Stimulated activated CD4-positive, alpha-beta T cell treated with anti-CD3 and anti-CD28 coated beads, TNF-alpha, amount 100 ng/mL, for 48 hours (primary cell): ENCODE measurements around the gene PRKG1.

Experiments
- DNase-seq, 3 donors: peaks; one replicate each; pipeline ENCODE4 v3.0.0-alpha.2; 2020; ENCODE audit warnings: low read depth in 3 of 3

The PRKG1 gene

GRCh38 chr10:52050429-52051047 lies 976.3 kb downstream of the PRKG1 start:
- DNase-seq, result no peak

- DNase-seq, result no peak
These were observed 979.2 kb downstream of the PRKG1 start for GRCh38 chr10:52053497-52053896.

GRCh38 chr10:52056291-52056690 lies 982.0 kb downstream of the PRKG1 start:
- DNase-seq, result no peak

DNA sequence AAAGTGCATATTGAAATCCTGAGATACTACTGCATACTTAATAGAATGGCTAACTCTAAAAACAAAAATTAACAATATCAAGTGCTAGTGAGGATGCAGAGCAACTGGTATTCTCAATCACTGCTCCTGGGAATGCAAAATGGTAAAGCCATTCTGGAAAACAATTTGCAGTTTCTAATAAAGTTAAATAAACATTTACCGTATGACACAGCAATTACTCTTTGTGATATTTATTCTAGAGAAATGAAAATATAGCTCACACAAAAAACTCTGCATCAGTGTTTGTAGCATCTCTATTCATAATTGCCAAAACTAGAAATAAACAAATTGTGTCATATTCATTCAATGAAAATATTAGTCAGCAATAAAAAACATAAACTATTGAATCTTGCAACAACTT lies 984.8 kb downstream of the PRKG1 start:
- no peak for DNase-seq

- no peak for DNase-seq
These were observed 988.9 kb downstream of the PRKG1 start for GRCh38 chr10:52063159-52063558.

GRCh38 chr10:52064084-52064845 lies 990.0 kb downstream of the PRKG1 start:
- no peak for DNase-seq

GRCh38 chr10:52066383-52066782 lies 992.1 kb downstream of the PRKG1 start:
- no peak for DNase-seq

GRCh38 chr10:52068485-52068884 lies 994.2 kb downstream of the PRKG1 start:
- no peak for DNase-seq

GRCh38 chr10:52071814-52072213 lies 997.5 kb downstream of the PRKG1 start:
- no peak for DNase-seq

GRCh38 chr10:52074505-52075026 lies 1000.3 kb downstream of the PRKG1 start:
- DNase-seq, result no peak

DNA sequence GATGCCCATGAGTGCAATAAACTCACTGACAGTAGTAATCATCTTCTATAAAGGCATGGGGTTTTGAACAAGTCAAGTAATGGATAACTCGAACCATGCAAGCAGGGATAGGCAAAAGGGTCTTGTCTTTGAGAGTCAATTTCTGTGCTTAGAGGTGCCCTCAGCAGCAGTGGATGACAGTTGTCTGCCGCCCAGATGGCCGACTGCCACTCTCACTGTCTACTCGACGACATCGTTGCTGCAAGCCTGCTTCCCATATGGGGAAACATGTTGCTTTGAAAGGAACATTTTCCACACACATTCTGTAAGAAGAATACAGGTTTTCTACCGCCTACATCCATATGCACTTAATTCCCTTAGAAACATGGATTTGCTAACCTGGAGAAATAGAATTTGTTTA lies 1003.5 kb downstream of the PRKG1 start:
- no peak for DNase-seq

- DNase-seq, result no peak
These were observed 1004.2 kb downstream of the PRKG1 start for GRCh38 chr10:52078397-52078937.

DNA sequence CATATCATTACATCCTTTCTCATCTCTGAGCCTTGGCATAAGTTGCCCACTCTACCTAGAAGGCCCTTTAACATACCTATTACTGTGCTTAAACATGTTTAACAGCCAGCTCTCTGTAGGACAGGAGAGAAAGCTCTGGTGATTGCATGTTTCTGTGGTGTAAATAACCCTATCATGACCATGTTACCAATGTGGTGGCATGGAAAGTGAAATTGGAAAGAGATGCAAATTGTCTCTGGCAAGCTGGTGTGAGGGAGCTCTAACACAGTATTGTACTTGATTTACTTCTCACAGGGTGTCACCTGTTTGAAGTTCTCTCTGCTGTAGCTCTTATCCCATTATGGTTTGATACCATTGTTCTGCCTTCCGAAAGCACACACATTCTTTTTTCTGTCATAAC lies 1008.0 kb downstream of the PRKG1 start:
- DNase-seq, result no peak

- DNase-seq, result no peak
These were observed 1009.1 kb downstream of the PRKG1 start for GRCh38 chr10:52083422-52083821.

- no peak for DNase-seq
These were observed 1018.1 kb downstream of the PRKG1 start for GRCh38 chr10:52092390-52092789.

GRCh38 chr10:52098130-52098529 lies 1023.8 kb downstream of the PRKG1 start:
- no peak for DNase-seq

DNA sequence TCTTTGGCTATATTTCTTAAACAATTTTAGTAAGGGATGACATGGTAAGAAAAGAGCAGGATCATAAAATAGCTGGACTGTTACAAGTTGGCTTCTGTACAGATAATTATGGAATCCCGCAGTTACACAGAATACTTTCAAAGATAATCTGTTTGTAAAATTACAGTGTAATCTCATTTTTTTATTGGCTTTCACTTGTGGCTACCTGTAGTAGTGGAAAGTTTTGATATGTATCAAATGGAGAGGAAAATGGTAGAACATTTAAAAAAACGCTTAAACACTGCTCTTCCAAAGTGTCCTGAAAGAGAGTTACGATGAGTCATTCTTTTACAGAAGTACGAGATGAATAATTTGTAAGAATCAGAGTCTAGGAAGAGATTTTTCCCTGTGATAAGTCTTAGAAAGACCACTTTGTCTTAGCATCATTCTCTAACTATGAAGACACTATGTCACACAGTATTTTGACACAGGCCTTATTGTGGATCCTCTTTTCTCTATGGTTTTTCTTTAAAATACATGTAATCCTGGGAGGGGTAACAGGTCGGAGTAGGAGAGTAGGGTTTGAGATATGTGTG lies 1024.8 kb downstream of the PRKG1 start:
- no peak for DNase-seq

DNA sequence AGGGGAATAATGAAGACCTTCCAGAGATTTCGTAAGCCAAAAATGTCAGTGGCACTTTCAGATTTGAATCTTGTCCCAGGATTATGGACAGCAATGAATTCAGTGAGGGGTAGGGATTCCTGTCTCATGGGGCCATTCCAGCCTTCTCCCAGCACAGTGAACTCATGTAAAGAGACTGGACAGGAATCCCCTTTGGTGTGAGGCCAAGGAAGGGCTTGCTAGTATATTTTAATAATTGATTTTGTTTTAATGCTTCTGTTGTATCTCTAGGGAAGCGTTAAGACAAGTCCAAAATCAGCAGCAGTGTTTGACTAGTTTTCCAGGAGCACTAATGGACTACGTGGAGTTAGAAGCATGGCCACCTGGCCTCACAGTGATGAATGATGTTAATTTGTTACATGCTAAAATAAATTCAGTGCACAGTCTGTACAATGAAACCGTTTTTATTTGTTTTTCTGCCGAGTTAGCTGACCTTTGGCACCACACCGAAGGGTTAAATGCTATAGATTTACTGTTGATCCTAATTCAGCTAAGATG lies 1025.8 kb downstream of the PRKG1 start:
- no peak for DNase-seq

- no peak for DNase-seq
These were observed 1031.0 kb downstream of the PRKG1 start for GRCh38 chr10:52105301-52105700.

- DNase-seq, result no peak
These were observed 1031.7 kb downstream of the PRKG1 start for GRCh38 chr10:52106011-52106410.

DNA sequence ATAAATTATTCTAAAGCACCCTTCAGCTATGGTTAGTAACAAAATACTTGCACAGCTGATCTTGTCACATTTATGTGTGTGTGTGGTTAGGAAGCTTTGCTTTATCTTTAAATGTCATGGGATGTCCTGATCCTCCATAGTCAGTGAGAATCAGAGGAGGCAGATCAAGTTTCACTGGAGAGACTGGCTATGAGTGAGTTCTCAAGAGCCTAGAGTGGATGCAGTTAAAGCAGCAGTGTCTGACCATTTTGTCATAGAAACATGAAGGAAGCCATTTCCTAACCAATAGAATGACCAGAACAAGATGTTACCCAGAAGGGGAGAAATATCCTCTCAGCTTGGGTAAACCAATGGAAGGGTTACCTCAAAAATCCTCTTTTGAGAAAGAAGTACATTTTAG lies 1032.6 kb downstream of the PRKG1 start:
- DNase-seq, result no peak

- no peak for DNase-seq
These were observed 1033.9 kb downstream of the PRKG1 start for GRCh38 chr10:52108236-52108635.
